Activated T-helper 2 cell treated with anti-CD3 and anti-CD28 coated beads, Interferon-gamma antibody, Interleukin-2, Interleukin-4, amounts not matched to agents 10 μg/mL and 5 μg/mL and 100 μg/mL, durations not matched to agents 14 hours and 24 hours and 36 hours (primary cell): ENCODE measurements around the gene MYBL2. TPM values are rescaled to one million over a fixed set of nuclear protein-coding genes. Genes with fewer than 3 reads are reported as not detected.
A peak's percentile ranks its signal among the peaks of the same experiment; 100 is the strongest.
"Not testable (repeated sequence)": the region's sequence is repeated elsewhere in the genome, so short reads cannot be mapped to it uniquely, and the experiment has no call there.

ENCODE experiments used
- DNase-seq: peaks from one replicate; pipeline ENCODE4 v3.0.0; 2021; ENCODE audit warnings: low spot score
- H3K27ac Mint-ChIP-seq: one replicate; pipeline ENCODE4 v1.8.0; 2021; ENCODE audit warnings: mixed read lengths
- H3K27me3 Mint-ChIP-seq: one replicate; pipeline ENCODE4 v1.8.0; 2021; ENCODE audit warnings: low read depth, mixed read lengths
- H3K36me3 Mint-ChIP-seq: one replicate; pipeline ENCODE4 v1.8.0; 2021; ENCODE audit warnings: low read depth, mixed read lengths
- H3K4me1 Mint-ChIP-seq: one replicate; pipeline ENCODE4 v1.8.0; 2021; ENCODE audit warnings: low read depth, mixed read lengths
- H3K4me3 Mint-ChIP-seq: one replicate; pipeline ENCODE4 v1.8.0; 2021; ENCODE audit warnings: low read depth, mild to moderate bottlenecking, moderate library complexity, mixed read lengths
- H3K9me3 Mint-ChIP-seq: one replicate; pipeline ENCODE4 v1.8.0; 2021; ENCODE audit warnings: mixed read lengths
- intact Hi-C: fragments of 100-400 bp; cut with micrococcal nuclease; formaldehyde crosslinking; loops from one replicate; pipeline ENCODE4 v1.15.1; 2023
- total RNA-seq: library from RNA; stranded (reverse); gene quantifications from 2 replicates; pipeline ENCODE4 v1.2.3, GENCODE V29; 2022

The MYBL2 gene
- 85.4 and 88.6 TPM in 2 replicates for total RNA-seq

DNA sequence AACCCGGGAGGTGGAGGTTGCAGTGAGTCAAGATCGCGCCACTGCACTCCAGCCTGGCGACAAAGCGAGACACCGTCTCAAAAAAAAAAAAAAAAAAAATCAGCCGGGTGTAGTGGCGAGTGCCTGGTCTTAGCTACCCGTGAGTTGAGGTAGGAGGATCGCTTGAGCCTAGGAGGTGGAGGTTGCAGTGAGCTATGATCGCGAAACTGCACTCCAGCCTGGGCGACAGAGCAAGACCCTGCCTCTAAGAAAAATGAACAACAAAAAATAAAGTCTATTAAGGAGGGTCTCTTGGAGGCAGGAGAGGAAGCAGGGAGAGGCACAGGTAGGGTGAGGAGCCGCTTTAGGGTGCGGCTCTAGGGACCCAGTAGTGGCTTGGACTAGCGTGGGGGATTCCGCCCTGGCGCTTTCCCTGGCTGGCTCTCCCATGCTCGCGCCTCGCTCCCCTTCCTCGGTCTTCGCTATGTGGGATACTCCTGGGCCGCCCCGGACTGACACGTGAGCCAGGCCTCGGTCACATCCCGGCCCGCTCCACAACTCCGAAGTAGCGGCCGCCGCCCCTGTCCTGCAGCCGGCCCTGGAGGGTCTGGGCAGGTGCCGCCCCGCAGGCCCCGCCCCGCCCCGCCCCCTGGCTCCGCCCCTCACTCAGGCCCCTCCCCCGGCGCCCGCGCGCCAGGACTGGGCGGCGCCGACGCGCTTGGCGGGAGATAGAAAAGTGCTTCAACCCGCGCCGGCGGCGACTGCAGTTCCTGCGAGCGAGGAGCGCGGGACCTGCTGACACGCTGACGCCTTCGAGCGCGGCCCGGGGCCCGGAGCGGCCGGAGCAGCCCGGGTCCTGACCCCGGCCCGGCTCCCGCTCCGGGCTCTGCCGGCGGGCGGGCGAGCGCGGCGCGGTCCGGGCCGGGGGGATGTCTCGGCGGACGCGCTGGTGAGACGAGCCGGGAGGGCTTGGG is at the start of gene MYBL2:
MYBL2 (plus strand) TSS at position 739 of the 953 bp plus-strand sequence; CDS start at position 909, 170 bp downstream.
- Mint-ChIP-seq H3K27me3 (peaks cover 3% of the 10 kb centered on the region), H3K4me3 (peak within 1 kb of the TSS; percentile 80), H3K27ac (peak within 1 kb of the TSS; percentile 68), H3K36me3 (peaks cover 3% of the 10 kb centered on the region), H3K4me1 (peaks cover 6% of the 10 kb centered on the region), H3K9me3 (no peaks in the 10 kb centered on the region)
- intact Hi-C loops = no loop called here
- peak; percentile 72 for DNase-seq

DNA sequence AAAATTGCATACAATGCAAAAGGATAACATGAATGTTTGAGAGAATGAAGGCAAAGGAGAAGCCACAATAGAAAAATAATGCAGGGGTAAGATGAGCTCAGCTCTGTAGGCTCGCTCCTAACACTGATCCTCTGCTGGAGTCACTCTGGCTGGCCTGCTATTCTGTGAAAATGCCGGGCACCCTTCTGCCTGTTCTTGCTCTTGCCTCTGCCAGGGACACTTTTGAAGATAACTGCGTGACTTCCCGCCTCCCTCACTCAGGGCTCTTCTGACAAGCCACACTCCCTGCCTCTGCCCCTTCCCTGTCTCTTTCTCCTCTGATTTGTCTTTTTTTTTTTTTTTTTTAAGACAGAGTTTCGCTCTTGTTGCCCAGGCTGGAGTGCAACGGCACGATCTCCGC is 35.3 kb upstream of the MYBL2 start:
- no peaks in the 10 kb centered on the region for H3K27me3 Mint-ChIP-seq
- no peaks in the 10 kb centered on the region for H3K4me1 Mint-ChIP-seq
- H3K4me3 Mint-ChIP-seq = no peak overlapping the region
- peaks cover 8% of the 10 kb centered on the region for H3K36me3 Mint-ChIP-seq
- intact Hi-C loops = no loop called here
- no peak overlapping the region for H3K27ac Mint-ChIP-seq
- H3K9me3 Mint-ChIP-seq = no peaks in the 10 kb centered on the region
- no peak for DNase-seq

DNA sequence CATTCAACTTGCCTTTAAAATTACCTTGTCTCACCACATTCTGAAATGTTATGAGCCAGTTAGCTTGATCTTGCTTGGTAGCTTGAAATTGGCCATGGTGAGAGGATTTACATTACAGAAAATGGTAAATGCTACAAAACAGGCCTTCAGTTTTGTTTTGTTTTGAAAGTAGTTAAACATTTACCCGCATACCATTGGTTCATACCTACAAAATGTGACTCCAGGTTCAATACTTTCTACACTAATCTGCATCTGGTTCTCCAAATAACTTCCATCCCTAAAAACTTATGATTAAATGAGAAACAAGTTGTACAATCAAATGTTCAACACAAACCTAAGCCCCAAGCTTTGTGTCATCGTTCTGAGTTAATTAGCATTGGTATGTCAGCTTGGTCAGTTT is 30.5 kb upstream of the MYBL2 start:
- Mint-ChIP-seq H3K9me3 (no peaks in the 10 kb centered on the region), H3K36me3 (peaks cover 14% of the 10 kb centered on the region), H3K4me3 (no peak overlapping the region), H3K27ac (no peak overlapping the region), H3K4me1 (no peaks in the 10 kb centered on the region), H3K27me3 (no peaks in the 10 kb centered on the region)
- no peak for DNase-seq
- intact Hi-C loops = no loop called here

DNA sequence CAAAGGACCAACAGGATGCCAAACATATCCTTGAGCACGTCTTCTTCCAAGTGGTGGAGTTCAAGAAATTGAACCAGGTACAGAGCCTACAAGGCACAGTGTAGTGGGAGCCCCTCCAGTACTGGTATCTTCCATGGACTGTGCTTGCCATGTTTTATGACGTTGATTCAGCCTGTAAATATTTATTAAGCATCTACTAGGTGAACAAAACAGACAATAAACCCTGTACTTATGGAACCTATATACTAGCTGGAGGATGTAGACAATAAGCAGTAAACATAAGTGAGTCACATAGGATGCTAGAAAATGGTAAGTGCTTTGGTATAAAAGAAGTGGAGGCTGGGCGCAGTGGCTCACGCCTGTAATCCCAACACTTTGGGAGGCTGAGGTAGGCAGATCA is 24.4 kb upstream of the MYBL2 start:
- no peak overlapping the region for H3K27ac Mint-ChIP-seq
- intact Hi-C loops = no loop called here
- H3K36me3 Mint-ChIP-seq = peaks cover 3% of the 10 kb centered on the region
- H3K4me1 Mint-ChIP-seq = no peaks in the 10 kb centered on the region
- no peaks in the 10 kb centered on the region for H3K9me3 Mint-ChIP-seq
- H3K27me3 Mint-ChIP-seq = no peaks in the 10 kb centered on the region
- no peak overlapping the region for H3K4me3 Mint-ChIP-seq
- DNase-seq = no peak

DNA sequence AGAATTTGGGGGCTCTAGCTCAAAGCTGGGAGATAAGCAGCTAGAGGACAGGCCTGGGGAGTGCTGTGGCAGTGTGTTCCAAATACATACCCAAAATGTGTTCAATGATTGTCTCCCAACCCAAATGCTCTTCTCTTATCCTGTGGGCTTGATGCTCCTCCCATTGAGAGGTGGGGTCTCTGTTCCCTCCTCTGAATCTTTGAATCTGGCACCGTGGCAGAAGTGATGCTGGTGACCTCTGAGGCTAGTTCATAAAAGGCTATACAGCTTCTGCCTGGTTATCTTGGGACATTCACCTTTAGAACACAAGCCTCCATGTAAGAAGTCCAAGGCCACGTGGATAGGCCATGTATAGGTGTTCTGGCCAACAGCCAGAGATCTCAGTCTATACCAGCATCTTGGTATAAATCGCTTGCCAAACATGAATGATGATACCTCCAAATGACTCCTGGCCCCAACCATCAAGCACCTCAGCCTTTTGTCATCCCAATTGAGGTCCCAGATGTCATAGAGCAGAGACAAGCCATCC is 15.9 kb upstream of the MYBL2 start:
- DNase-seq = no peak
- Mint-ChIP-seq H3K4me3 (no peak overlapping the region), H3K27me3 (no peaks in the 10 kb centered on the region), H3K9me3 (no peaks in the 10 kb centered on the region), H3K36me3 (no peaks in the 10 kb centered on the region), H3K27ac (no peak overlapping the region), H3K4me1 (no peaks in the 10 kb centered on the region)
- intact Hi-C loops = no loop called here

DNA sequence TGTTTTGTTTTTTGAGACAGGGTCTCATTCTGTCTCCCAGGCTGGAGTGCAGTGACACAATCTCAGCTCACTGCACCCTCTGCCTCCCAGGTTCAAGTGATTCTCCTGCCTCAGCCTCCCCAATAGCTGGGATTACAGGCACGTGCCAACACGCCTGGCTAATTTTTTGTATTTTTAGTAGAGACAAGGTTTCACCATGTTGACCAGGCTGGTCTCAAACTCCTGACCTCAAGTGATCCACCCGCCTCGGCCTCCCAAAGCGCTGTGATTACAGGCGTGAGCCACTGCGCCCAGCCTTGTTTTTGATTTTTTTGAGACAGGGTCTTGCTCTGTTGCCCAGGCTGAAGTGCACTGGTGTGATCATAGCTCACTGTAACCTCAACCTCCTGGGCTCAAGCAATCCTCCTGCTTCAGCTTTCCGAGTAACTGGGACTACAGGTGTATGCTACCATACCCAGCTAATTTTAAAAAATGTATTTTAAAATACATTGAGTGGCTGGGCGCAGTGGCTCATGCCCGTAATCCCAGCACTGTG is 15.2 kb upstream of the MYBL2 start:
- H3K36me3 Mint-ChIP-seq, H3K4me3 Mint-ChIP-seq, H3K4me1 Mint-ChIP-seq, H3K9me3 Mint-ChIP-seq, H3K27ac Mint-ChIP-seq, intact Hi-C loops, DNase-seq, H3K27me3 Mint-ChIP-seq: not testable (repeated sequence)

DNA sequence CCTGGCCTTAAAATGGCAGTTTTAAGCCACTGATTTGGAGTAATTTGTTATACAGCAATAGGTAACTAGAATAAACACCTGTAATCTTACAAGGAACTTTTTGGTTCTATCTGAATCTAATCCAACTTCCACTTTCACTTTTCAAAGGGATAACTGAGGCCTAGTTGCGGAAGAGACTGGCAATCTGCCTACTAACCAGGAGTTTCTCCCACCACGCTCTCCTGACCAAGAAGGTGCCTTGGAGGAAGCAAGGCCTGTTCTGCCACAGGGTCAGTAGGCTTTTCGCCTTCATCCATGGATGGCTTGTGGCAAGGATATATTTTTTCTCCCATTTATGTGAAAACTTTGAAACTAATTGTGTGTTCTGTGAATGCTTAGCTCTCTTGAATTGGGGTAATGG is 12.9 kb upstream of the MYBL2 start:
- intact Hi-C loops = no loop called here
- H3K9me3 Mint-ChIP-seq = no peaks in the 10 kb centered on the region
- H3K27ac Mint-ChIP-seq = no peak overlapping the region
- H3K4me1 Mint-ChIP-seq = peaks cover 8% of the 10 kb centered on the region
- no peaks in the 10 kb centered on the region for H3K27me3 Mint-ChIP-seq
- DNase-seq = no peak
- no peak overlapping the region for H3K4me3 Mint-ChIP-seq
- no peaks in the 10 kb centered on the region for H3K36me3 Mint-ChIP-seq

DNA sequence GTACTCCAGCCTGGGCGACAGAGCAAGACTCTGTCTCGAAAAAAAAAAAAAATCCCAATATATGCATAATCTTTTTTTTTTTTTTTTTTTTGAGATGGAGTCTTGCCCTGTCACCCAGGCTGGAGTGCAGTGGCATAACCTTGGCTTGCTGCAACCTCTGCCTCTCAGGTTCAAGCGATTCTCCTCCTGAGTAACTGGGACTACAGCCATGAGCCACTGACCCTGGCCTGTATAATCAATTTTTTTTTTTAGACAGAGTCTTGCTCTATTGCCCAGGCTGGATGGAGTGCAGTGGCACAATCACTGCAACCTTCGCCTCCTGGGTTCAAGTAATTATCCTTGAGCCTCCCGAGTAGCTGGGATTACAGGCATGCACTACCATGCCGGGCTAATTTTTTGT is 11.7 kb upstream of the MYBL2 start:
- intact Hi-C loops, H3K4me3 Mint-ChIP-seq, DNase-seq, H3K27me3 Mint-ChIP-seq, H3K27ac Mint-ChIP-seq, H3K36me3 Mint-ChIP-seq, H3K9me3 Mint-ChIP-seq, H3K4me1 Mint-ChIP-seq: not testable (repeated sequence)

DNA sequence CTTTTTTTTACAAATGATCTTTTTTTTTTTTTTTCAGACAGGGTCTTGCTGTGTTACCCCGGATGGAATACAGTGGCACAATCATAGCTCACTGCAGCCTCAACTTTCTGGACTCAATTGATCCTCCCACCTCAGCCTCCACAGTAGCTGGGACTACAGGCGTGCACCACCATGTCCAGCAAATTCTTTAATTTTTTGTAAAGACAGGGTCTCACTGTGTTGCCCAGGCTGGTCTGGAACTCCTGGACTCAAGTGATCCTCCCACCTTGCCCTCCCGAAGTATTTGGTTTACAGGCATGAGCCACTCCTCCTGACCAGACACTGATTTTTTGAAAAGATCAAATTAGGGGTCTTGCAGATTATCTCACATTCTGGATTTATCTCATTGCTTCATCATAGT is 11.0 kb upstream of the MYBL2 start:
- peaks cover 8% of the 10 kb centered on the region for H3K4me1 Mint-ChIP-seq
- H3K27me3 Mint-ChIP-seq = no peaks in the 10 kb centered on the region
- H3K4me3 Mint-ChIP-seq = peak overlapping the region; percentile 47
- no peak overlapping the region for H3K27ac Mint-ChIP-seq
- H3K9me3 Mint-ChIP-seq = no peaks in the 10 kb centered on the region
- H3K36me3 Mint-ChIP-seq = no peaks in the 10 kb centered on the region
- intact Hi-C loops = no loop called here
- no peak for DNase-seq

DNA sequence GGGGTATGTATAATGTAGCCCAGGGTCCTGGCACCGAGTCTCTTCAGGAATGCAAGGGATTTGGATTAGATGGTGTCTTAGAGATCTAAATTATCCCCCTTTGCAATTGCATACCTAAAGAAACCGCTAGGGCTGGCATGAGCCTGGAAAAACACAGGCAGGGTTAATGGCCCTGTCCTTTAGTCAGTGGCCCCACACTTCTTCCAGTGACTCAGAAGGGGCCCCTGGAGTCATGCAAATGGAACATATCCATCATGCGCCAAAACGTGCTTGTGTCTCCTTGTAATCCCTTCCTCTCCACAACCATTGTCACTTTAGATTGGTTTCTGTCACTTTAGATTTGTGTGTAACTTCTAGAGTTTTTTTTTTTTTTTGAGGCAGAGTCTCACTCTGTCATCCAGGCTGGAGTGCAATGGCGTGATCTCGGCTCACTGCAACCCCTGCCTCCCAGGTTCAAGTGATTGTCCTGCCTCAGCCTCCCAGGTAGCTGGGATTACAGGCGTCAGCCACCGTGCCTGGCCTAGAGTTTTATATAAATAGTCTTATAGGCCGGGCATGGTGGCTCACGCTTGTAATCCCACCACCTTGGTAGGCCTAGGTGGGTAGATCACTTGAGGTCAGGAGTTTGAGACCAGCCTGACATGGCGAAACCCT is 8.7 kb upstream of the MYBL2 start:
- peak overlapping the region; percentile 92 for H3K27ac Mint-ChIP-seq
- peaks cover 8% of the 10 kb centered on the region for H3K4me1 Mint-ChIP-seq
- intact Hi-C loops = no loop called here
- no peaks in the 10 kb centered on the region for H3K9me3 Mint-ChIP-seq
- H3K4me3 Mint-ChIP-seq = peak overlapping the region; percentile 91
- DNase-seq = no peak
- no peaks in the 10 kb centered on the region for H3K36me3 Mint-ChIP-seq
- no peaks in the 10 kb centered on the region for H3K27me3 Mint-ChIP-seq

DNA sequence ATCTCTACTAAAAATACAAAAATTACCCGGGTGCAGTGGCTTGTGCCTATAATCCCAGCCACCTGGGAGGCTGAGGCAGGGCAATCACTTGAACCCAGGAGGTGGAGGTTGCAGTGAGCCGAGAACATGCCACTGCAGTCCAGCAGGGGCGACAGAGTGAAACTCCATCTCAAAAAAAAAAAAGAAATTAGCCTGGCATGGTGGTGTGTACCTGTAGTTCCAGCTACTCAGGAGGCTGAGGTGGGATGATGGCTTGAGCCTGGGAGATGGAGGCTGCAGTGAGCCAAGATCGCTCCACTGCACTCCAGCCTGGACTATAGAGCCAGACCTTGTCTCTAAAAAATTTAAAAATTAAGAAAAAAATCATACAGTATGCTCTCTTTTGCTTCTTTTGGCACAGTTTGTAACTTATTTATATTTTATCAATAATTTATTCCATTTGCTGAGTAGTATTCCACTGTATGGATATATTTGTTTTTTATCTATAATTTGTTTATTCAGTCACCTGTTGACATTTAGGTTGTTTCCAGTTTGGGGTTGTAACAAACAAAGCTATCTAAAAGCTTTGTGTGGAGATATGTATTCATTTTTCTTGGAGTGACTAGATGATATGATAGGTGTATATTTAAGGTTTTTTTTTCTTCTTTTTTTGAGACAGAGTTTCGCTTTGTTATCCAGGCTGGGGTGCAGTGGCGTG is 8.0 kb upstream of the MYBL2 start:
- DNase-seq = no peak
- Mint-ChIP-seq H3K36me3 (no peaks in the 10 kb centered on the region), H3K9me3 (no peaks in the 10 kb centered on the region), H3K4me3 (no peak overlapping the region), H3K4me1 (peaks cover 8% of the 10 kb centered on the region), H3K27ac (no peak overlapping the region), H3K27me3 (no peaks in the 10 kb centered on the region)
- intact Hi-C loops = no loop called here

DNA sequence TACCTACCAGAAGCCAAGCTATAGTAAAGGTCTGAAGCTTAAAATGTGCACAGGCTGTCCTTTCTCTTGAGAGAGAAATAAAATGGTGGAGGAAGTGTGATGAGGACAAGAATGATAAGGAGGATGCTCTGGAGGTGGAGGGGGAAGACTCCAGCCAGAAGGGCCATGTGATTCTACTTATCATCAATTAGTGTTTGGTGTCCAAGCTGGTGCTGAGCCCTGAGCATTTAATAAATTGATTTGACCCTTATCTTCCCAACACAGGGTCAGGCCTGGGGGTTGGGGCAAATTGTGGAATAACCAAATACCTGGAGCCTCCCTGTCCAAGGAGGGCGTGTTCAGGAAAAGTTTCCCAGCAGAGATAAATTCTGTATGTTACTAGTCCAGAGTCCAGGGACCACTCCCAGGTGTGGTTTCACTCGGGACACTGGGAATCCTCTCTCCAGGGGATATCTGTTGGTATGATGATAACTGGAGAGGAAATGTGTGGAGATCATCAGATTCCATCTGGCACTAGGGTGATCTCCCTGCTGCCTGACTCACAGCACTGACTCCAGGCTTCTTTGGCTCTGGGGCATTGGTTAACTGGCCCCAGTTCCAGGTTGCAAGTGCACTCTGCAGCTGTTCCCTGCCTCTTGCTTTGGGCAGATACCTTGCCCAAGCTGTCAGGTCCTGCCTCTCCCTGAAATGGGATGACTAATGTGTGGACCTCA is 3.8 kb upstream of the MYBL2 start:
- Mint-ChIP-seq H3K9me3 (no peaks in the 10 kb centered on the region), H3K4me3 (no peak overlapping the region), H3K27me3 (peaks cover 3% of the 10 kb centered on the region), H3K36me3 (no peaks in the 10 kb centered on the region), H3K4me1 (peaks cover 2% of the 10 kb centered on the region), H3K27ac (no peak overlapping the region)
- no peak for DNase-seq
- intact Hi-C loops = no loop called here
